IMR-90 (cell line): ENCODE measurements around the gene RYR3. TPM values are rescaled to one million over a fixed set of nuclear protein-coding genes. Genes with fewer than 3 reads are reported as not detected.

Experiments used
- ATAC-seq: fragments of 200-7000 bp; cut with Tn5 transposase; 2 replicates; pipeline ENCODE4 v1.9.1; 2020; ENCODE audit warnings: low read depth, mild to moderate bottlenecking, moderate library complexity
- BruUV-seq: library from RNA; stranded (reverse); fragments of 400-500 nt; replicated peaks from 2 replicates; lab custom pipeline; 2021; lab: Mats Ljungman, UMichigan
- CTCF ChIA-PET: fragments of 300-600 bp; formaldehyde crosslinking; extraction: SDS; loops from one replicate; lab custom pipeline; 2021; ENCODE audit warnings: antibody characterized with exemption; lab: Yijun Ruan, JAX
- POLR2A ChIA-PET: fragments of 300-600 bp; sonication (Branson Sonifier 250); formaldehyde crosslinking; loops from one replicate; lab custom pipeline; 2022; ENCODE audit warnings: antibody characterized with exemption; ENCODE audit not compliant: unreplicated experiment; lab: Charles Lee
- DNase-seq: peaks from one replicate; pipeline ENCODE4 v3.0.0; 2013
- H2AFZ ChIP-seq: replicated peaks from 2 replicates; pipeline ENCODE3; 2013; ENCODE audit warnings: low read length, mild to moderate bottlenecking; ENCODE audit not compliant: poor library complexity
- H2AK5ac ChIP-seq: 2 replicates; pipeline ENCODE4 v1.6.1; 2013; ENCODE audit warnings: low read depth, low read length, inconsistent platforms
- H2AK9ac ChIP-seq: replicated peaks from 2 replicates; pipeline ENCODE3; 2013; ENCODE audit warnings: mild to moderate bottlenecking, low read depth, low read length, moderate library complexity; ENCODE audit not compliant: poor library complexity
- H2BK120ac ChIP-seq: 2 replicates; pipeline ENCODE4 v1.6.1; 2013; ENCODE audit warnings: low read depth, low read length, inconsistent platforms
- H2BK15ac ChIP-seq: 3 replicates; pipeline ENCODE4 v1.6.1; 2013; ENCODE audit warnings: low read depth, low read length, inconsistent platforms
- H2BK20ac ChIP-seq: 2 replicates; pipeline ENCODE4 v1.6.1; 2013; ENCODE audit warnings: low read depth, mild to moderate bottlenecking, inconsistent platforms, low read length, moderate library complexity
- H2BK5ac ChIP-seq: 2 replicates; pipeline ENCODE4 v1.6.1; 2013; ENCODE audit warnings: mild to moderate bottlenecking, low read depth, low read length, inconsistent platforms; ENCODE audit not compliant: poor library complexity, severe bottlenecking
- H3K14ac ChIP-seq: replicated peaks from 2 replicates; pipeline ENCODE4 v1.6.1; 2013; ENCODE audit warnings: low read depth, low read length, inconsistent platforms
- H3K18ac ChIP-seq: 2 replicates; pipeline ENCODE4 v1.6.1; 2013; ENCODE audit warnings: low read depth, low read length, control low read depth
- H3K23ac ChIP-seq: 2 replicates; pipeline ENCODE4 v1.6.1; 2013; ENCODE audit warnings: low read depth, low read length, inconsistent platforms
- H3K27ac ChIP-seq: 2 replicates; pipeline ENCODE4 v1.5.1; 2013; ENCODE audit warnings: mild to moderate bottlenecking, control low read depth, low read length; ENCODE audit not compliant: insufficient read depth
- H3K27me3 ChIP-seq: 2 replicates; pipeline ENCODE4 v1.6.1; 2013; ENCODE audit warnings: low read length; ENCODE audit not compliant: control insufficient read depth, insufficient read depth
- H3K36me3 ChIP-seq: 2 replicates; pipeline ENCODE4 v1.6.1; 2013; ENCODE audit warnings: low read length, mixed read lengths; ENCODE audit not compliant: control insufficient read depth, insufficient read depth
- H3K4ac ChIP-seq: 2 replicates; pipeline ENCODE4 v1.6.1; 2013; ENCODE audit warnings: low read depth, low read length, inconsistent platforms
- H3K4me1 ChIP-seq: 2 replicates; pipeline ENCODE4 v1.6.1; 2013; ENCODE audit warnings: low read length, mixed read lengths; ENCODE audit not compliant: control insufficient read depth, insufficient read depth
- H3K4me2 ChIP-seq: 2 replicates; pipeline ENCODE4 v1.6.1; 2013; ENCODE audit warnings: low read depth, mild to moderate bottlenecking, control low read depth, low read length, moderate library complexity
- H3K4me3 ChIP-seq: 2 replicates; pipeline ENCODE4 v1.5.1; 2013; ENCODE audit warnings: low read depth, mild to moderate bottlenecking, control low read depth, low read length, moderate library complexity; ENCODE audit not compliant: insufficient read depth
- H3K56ac ChIP-seq: 2 replicates; pipeline ENCODE4 v1.6.1; 2013; ENCODE audit warnings: low read length, inconsistent platforms; ENCODE audit not compliant: insufficient read depth; ENCODE audit errors: extremely low read depth
- H3K79me1 ChIP-seq, 2 experiments: 2 replicates each; pipeline ENCODE4 v1.6.1; 2013; ENCODE audit warnings: low read length in 2 of 2, inconsistent platforms in 1 of 2, low read depth in 1 of 2
- H3K9ac ChIP-seq: 2 replicates; pipeline ENCODE4 v1.6.1; 2013; ENCODE audit warnings: low read depth, low read length, control low read depth
- H3K9me1 ChIP-seq: 2 replicates; pipeline ENCODE4 v1.6.1; 2013; ENCODE audit warnings: low read length, inconsistent platforms; ENCODE audit not compliant: insufficient read depth
- H3K9me3 ChIP-seq: 2 replicates; pipeline ENCODE4 v1.6.1; 2013; ENCODE audit warnings: low read length; ENCODE audit not compliant: control insufficient read depth, insufficient read depth
- H4K20me1 ChIP-seq: 2 replicates; pipeline ENCODE4 v1.6.1; 2013; ENCODE audit warnings: low read length, inconsistent platforms; ENCODE audit not compliant: insufficient read depth
- H4K5ac ChIP-seq: 2 replicates; pipeline ENCODE4 v1.6.1; 2013; ENCODE audit warnings: mild to moderate bottlenecking, low read depth, low read length, control low read depth
- H4K8ac ChIP-seq, 2 experiments: 2 replicates each; pipeline ENCODE4 v1.6.1; 2013; ENCODE audit warnings: low read depth in 2 of 2, low read length in 2 of 2, control low read depth in 1 of 2, inconsistent platforms in 1 of 2
- H4K91ac ChIP-seq: 2 replicates; pipeline ENCODE4 v1.6.1; 2013; ENCODE audit warnings: low read depth, low read length, inconsistent platforms; ENCODE audit not compliant: insufficient read depth
- FOS ChIP-seq: fragments of 150-350 bp; IDR thresholded peaks from 2 replicates; pipeline ENCODE4 v1.6.1; 2016; ENCODE audit warnings: low read depth, low read length
- MAFK ChIP-seq: IDR thresholded peaks from 2 replicates; pipeline ENCODE4 v1.6.1; 2012; ENCODE audit warnings: low read depth, low read length, improper control_type of control experiment
- RCOR1 ChIP-seq: IDR thresholded peaks from 2 replicates; pipeline ENCODE4 v1.6.1; 2012; ENCODE audit warnings: mild to moderate bottlenecking, low read length, improper control_type of control experiment; ENCODE audit not compliant: insufficient replicate concordance
- WGBS, 2 experiments: methylation state at CpG; one replicate each; pipeline versions ENCODE4 v1.1.5 to v1.1.7; 2013; ENCODE audit warnings: missing lambda C conversion rate in 2 of 2; ENCODE audit not compliant: insufficient read length in 1 of 2; ENCODE audit errors: extremely low coverage in 2 of 2; 5-methylcytosine and 5-hydroxymethylcytosine counted together
- dilution Hi-C: fragments of 300-500 bp; cut with HindIII; formaldehyde crosslinking; loops from one replicate; pipeline ENCODE4 v1.14.3; 2018; ENCODE audit warnings: low sequenced_read_pairs; ENCODE audit not compliant: unreplicated experiment
- in situ Hi-C: fragments of 300-500 bp; cut with MboI; formaldehyde crosslinking; loops from 3 replicates; pipeline ENCODE4 v1.14.3; 2019; ENCODE audit warnings: low sequenced_read_pairs, inconsistent platforms, mixed read lengths
- intact Hi-C: fragments of 100-400 bp; cut with micrococcal nuclease; formaldehyde crosslinking; loops from 2 replicates; pipeline ENCODE4 v1.10.0; 2022
- polyA plus RNA-seq, 3 experiments: library from polyadenylated mRNA; depleted of rRNA; stranded (reverse); fragments of >200 nt; gene quantifications; 2 replicates each; pipeline ENCODE4 v1.2.3, GENCODE V29; 2012; ENCODE audit warnings: low replicate concordance in 1 of 3
- total RNA-seq: library from RNA; depleted of rRNA; stranded (reverse); fragments of >200 nt; gene quantifications from 2 replicates; pipeline ENCODE4 v1.2.3, GENCODE V29; 2012

RYR3 gene
- total and polyA plus RNA-seq, 2 of the 4 experiments (the other 2 are of a cell fraction): 0.18 TPM; not detected in 1

DNA sequence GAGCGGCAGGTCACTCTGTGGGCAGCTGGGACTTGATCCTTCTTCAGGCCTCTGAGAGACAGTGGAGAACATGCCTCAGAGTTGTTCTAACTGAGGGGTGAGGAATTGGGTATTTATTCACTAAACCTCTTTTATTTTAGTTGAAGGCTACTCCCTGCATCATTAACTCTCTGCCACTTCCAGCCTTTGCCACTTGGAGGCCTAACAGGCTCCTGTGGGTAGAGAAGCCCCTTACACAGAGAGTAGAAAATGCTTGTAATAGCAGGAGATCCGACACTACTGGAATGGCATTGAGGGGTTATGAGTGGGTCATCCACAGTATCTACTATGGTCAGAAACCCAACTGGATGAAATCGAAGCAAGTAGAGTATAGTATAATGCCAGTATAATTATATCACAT lies 81.7 kb downstream of the RYR3 start:
- dilution Hi-C loops (no loop called here), in situ Hi-C loops (no loop called here), intact Hi-C loops (no loop called here)
- WGBS, 2 experiments: no CpG with 5 or more reads among the region's 3 CpGs
- POLR2A ChIA-PET: no interaction called here
- Histone ChIP-seq H4K20me1 (no peaks in the 10 kb centered on the region), H4K8ac (no peak overlapping the region), H3K4ac (no peak overlapping the region), H3K18ac (no peak overlapping the region), H3K9me3 (no peaks in the 10 kb centered on the region), H2BK120ac (no peak overlapping the region), H4K91ac (no peak overlapping the region), H2BK20ac (no peak overlapping the region), H3K4me2 (no peak overlapping the region), H3K14ac (no peak overlapping the region), H2BK5ac (no peak overlapping the region), H3K27ac (no peak overlapping the region), H2AK5ac (no peak overlapping the region), H3K27me3 (no peaks in the 10 kb centered on the region; the same call in 1 of the 2 replicates), H2AK9ac (no peak overlapping the region), H3K79me1 (no peaks in the 10 kb centered on the region), H2AFZ (no peak overlapping the region), H2BK15ac (no peak overlapping the region), H3K9me1 (no peaks in the 10 kb centered on the region), H3K23ac (no peak overlapping the region), H3K36me3 (no peaks in the 10 kb centered on the region), H3K56ac (no peak overlapping the region), H3K9ac (no peak overlapping the region), H3K4me1 (no peaks in the 10 kb centered on the region), H4K5ac (no peak overlapping the region), H3K4me3 (no peak overlapping the region)
- BruUV-seq: no TSS peak
- DNase-seq: no peak
- CTCF ChIA-PET: no interaction called here
- TF ChIP-seq FOS (no peak), RCOR1 (no peak), MAFK (no peak)
- ATAC-seq: no peak
